Stimulated activated CD8-positive, alpha-beta memory T cell treated with anti-CD3 and anti-CD28 coated beads, Interleukin-7, amount 100 ng/mL, for 1 hour (primary cell): ENCODE measurements around the gene KDM2A.
"Not testable (repeated sequence)": the region's sequence is repeated elsewhere in the genome, so short reads cannot be mapped to it uniquely, and the experiment has no call there.

Experiments used
- DNase-seq, 2 donors: peaks; one replicate each; pipeline ENCODE4 v3.0.0-alpha.2; 2020; ENCODE audit warnings: low read depth in 2 of 2

The KDM2A gene

DNA sequence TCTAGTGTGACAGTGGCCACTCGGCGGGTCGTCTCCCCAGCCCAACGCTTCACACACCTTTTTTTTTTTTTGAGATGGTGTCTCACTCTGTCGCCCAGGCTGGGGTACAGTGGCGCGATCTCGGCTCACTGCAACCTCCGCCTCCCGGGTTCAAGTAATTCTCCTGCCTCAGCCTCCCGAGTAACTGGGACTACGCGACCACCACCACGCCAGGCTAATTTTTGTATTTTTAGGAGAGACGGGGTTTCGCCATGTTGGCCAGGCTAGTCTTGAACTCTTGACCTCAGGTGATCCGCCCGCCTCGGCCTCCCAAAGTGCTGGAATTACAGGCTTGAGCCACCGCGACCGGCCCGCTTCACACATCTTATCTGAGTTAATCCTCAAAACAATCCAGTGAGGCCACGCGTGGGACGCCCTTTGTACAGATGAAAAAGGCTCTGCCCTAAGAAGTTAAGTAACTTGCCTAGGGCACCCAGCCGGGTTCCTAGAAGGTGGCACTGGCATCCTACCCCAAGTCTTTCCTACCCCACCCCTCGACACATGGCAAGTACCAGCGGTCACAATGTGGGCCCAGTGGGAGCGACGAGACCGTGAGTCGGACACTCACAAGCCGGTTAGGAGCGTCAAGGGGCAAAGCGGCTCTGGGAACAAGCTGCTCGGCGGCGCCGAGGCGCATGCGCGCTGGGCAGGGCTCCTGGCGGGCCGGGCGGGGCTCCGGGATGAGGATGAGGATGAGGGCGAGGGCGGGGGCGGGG lies 142.0 kb downstream of the KDM2A start:
- not testable (repeated sequence) for DNase-seq

DNA sequence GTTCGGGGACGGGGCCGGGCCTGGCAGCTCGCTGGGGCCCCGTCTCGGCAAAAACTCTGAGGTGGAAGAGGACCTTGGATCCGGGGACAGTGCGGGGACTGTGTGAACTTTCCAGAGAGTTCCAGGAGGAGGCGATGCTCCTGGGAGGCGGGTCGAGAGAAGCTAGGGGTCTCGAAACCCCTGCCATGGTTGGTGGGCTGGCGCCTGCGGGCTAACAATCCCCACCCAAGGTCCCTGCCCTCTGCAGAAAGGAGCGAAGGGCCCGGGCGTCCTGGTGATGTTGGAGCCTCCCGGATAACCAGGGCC lies 142.5 kb downstream of the KDM2A start:
- no peak for DNase-seq

DNA sequence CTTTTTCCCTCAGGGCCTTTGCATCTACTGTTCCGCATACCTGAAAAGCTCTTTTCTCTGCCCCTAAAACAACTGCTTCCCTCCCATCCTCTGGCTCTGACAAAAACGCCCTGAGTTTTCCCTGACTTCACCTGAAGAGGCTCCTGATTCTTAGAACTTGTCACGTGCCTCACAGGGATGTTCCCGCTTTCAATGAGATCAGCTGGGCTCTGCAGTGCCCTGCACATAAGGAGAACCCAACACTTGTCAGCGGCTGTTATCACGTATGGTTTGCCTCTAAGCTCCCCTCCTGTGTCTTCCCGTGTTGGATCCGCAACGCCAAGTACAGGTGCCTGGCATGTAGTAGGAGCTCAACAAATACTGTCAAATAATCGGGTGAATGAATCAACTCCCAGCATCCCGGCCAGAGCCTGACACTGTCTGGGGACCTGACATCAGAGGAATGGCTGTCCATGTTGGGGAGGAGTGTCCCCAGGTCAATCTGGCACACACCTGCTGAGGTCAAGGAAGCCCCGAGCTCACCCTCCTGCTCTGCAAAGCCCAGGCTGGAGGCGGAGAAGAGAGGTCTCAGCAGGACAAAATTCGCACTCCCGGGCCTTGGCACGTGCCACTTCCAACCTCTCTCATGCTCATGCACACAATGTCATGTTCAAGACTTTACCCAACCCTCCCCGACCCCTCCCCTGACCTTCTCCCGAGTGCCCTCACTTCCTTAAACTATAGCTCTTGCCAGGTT lies 143.1 kb downstream of the KDM2A start:
- DNase-seq: no peak

DNA sequence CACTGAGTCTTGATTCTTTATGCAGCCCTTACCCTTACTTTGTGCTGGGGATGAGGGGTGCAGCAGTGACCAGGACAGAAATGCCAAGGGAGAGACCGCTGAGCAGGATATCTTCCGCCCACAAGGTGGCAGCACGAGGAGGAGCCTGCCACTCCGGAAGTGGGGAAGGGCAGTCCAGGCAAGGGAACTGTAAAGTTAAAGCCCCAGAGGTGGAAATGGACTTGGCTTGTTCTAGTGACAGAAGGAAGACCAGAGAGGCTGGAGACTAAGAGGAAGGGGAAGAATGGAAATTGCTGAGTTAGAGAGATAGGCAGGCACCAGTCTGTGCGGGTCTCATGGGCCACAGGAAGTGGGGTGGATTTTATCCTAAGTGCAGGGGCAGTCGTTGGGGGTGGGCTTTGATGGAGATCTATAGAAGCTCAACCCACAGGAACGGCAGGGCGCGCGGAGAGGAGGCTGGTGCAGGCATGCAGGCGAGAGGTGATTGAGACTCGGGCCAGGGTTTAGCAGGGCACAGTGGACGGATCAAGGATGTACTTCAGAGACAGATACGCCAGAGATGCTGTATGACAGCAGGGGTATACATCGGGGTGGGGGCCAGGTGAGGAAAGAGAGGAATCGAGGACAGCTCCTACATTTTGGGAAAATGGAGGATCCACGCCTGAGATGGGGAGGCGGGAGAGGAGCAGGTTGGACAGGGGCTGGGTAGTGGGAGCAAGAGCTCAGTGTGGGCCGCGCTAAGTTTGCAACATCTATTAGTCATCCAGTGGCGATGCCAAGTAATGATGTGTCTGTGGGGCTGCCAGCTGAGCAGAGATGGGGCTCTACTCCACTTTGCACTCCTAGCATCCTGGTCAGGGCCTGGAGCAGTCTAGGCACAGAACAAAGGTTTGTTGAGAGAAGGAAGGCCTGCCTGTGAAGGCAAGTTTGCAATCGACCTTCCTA lies 143.9 kb downstream of the KDM2A start:
- DNase-seq: peak; percentile 49 to 52

DNA sequence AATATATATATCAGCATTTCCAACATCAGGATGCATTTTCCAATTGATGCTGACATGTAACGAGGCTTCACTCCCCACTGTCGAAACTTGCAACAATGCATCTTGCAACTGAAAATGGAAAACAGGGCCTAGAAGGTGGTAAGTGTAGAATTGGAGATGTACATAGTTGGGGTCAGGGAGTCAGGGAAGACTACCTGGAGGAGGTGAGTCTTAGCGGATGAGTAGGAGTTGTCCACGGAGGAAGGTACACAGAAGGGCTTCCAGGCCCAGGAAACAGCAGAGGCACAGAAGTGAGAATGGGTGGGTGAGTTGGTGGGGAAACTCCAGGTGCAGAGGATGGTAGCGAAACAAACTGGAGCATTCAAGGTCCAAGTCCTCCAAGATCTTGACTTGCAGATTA lies 145.2 kb downstream of the KDM2A start:
- DNase-seq: no peak

DNA sequence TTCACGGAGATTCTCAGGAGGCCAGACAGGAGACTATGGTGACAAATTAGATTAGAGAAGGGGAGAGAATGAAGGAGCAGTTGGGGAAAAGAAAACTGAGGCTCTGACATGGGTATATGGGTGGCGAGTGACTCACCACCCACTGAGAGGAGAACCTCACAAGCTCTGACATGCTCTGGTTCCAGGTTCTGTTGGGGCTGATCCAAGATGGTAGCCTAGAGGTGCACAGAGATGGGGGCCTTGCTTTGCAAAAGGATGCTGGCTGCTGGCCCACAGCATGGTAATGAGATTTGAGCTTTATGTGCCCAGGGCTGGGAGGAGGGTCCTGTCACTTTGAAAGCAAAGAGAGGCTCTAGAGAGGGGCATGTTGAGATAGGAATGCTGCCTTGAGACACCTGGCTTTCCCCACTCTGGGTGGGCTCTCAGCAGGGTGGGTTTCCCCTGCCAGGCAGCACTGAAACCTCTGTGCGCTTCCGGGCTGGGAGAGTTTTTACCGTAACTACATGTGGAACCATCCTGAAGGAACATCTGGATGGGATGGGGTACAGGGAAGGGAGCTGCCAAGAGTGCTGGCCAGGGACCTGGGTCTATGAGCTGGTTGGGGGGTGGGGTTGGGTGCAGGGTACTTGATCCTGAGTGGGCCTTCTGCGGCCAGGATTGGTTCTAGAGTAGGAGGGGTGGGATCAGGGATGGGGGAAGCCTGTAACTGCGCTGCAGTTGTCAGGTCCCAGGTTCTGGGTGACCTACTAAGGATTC lies 146.0 kb downstream of the KDM2A start:
- DNase-seq: no peak

DNA sequence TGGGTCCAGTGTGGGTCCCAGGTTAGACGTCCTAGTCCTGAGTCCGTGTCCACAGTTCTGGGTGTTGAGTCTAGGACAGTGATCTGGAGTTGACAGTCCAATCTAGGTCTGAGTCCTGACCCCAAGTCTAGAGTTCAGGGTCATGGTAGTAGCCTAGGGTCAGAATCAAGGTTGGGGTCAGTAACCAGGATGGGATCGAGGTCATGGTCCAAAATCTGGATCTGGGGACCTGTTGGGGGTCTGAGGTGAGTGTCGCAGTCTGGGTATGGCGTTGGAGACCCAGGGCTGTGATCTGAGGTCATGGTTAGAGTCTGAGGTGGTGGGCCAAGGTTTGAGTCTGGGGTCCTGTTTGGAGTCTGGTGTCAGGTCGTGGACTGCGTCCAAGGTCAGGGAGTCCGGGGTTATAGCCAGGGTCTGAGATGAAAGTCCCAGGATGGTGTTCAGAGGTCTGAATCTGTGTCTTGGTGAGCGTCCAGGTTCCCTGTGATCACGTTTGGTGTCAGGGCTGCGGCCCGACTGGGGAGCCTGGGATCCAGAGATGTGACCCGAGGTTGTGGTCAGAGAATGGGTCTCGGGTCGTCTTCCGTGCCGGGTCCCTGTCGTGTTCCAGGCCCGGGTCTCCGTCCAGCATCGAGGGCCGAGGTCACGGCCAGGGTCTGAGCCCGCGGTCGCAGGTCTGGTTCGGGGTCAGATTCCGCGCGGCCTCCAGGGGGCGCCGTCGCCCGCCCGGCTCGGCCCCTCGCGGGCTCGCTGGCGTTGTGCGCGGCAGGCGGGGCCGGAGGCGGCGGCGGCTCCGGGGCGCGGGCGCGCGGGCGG lies 146.8 kb downstream of the KDM2A start:
- DNase-seq: peak; percentile 54

DNA sequence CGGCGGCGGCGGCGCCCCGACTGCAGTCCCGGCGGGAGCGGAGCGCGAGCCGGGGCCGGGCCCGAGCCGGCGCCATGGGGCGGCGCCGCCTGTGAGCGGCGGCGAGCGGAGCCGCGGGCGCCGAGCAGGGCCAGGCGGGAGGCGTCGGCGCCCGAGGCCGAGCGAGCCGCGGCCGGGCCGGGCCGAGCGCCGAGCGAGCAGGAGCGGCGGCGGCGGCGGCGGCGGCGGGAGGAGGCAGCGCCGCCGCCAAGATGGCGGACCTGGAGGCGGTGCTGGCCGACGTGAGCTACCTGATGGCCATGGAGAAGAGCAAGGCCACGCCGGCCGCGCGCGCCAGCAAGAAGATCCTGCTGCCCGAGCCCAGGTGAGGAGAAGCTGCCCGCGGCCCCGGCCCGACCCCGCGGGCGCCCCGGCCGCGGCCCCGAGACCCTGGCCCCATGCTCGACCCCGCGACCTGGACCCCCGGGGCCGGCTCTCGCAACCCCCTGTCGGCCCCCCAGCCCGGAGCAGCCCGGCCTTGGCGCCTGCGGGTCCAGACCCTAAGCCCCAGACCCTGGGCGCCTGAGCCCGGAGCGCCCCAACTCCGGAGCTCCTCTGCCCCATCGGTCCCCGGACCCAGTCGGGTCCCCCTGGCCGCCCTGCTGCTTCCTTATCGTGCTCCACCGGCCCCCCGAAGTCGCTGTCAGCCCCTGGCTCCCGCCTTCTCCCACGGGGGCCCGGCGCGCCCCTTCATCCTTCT lies 147.6 kb downstream of the KDM2A start, which contains the start of gene GRK2:
TSS of gene GRK2 (plus strand) at position 25 of the 739 bp plus-strand sequence. CDS start at position 252, 227 bp downstream.
- no peak for DNase-seq

DNA sequence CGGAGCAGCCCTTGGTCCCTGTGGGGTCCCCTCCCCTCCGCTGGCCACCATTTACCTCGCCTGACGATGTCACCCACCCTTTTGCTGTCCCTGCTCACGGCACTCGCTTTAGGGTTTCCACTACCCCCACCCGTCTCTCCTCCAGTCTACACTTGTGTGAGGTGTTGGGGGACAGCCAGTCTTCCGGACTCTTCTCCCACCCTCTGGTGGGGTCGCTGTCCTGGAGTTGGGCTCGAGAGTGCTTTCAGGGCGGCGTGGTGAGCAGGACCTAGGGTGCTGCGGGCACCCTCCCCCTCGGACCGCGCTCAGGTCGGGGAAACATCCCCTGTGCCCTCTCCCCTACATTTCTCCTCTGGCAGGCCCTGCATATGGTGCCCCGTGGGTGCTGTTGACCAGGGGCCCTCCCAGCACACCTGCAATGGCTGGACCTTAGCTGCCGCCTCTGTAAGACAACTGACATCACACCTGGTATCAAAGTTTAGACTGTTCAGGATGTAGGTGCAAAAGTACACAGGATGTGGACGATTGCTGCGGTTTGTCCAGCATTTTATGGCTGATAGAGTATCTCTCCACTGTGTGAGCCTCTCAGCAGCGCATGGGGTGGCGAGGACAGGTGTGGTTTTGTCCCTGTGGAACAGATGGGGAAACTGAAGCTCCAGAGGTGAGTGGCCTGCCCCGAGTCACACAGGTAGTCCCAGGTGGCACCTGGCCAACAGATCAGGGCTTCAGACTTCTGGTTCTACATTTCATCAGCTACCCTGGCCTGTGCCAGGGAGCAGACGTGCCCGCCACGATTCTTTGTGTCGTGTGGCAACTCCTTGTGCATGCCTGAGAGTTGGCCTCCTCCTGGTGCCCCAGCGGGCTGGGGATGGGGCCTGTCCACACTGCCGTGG lies 148.4 kb downstream of the KDM2A start:
- DNase-seq: no peak

DNA sequence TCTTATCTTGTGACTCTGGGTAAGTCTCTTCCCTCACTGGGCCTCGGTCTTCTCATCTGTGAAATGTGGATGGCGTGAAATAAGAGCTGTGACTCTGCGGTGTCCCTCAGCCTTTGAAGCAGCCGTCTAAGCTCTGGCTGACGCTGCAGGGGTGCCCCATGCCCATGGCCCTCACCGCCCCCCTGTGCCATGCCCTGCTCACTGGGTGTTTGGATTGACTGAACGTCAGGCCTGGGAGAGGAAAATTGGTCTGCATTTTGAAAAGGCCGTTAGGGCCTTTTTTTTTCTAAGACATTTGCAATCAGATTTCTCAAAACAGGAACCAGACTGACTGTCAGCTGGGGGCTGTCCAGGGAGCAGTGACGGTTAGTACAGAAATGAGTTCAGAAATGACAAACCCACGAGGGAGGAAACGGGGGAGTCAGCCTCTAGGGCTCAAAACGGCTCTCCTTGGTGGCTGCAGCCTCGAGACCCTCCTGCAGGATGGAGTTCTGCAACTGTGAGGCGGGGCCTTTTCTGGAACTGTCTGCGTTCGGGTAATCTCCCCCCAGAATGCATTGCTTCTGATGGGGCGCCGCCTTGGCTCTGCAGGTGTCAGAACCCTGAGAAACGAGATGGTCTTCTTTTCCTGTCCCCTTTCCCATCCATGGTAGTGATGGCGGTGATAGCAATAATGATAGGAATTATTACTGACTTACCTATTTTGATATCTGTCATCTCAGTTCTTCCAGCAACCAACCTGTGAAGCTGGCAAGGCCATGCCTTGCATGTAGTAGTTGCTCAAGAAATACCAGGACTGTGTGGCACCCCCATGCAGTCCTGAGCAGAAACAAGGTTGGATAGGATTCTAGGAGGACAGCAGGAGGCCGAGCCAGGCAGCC lies 149.3 kb downstream of the KDM2A start:
- no peak for DNase-seq

DNA sequence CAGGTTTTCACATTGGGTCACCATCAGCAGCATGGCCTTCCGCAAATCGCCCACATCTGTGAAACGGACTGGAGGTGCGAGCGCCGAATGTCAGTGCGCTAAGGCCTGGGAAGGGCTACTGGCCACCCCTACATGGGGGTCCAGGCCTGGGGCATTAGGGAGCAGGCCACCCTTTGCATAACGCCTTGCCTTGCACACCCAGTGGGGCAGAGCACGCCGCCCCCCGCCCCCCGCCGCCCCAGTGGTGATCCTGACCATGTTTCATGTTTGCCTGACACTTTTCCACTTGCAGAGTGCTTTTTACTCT lies 149.9 kb downstream of the KDM2A start:
- no peak for DNase-seq

DNA sequence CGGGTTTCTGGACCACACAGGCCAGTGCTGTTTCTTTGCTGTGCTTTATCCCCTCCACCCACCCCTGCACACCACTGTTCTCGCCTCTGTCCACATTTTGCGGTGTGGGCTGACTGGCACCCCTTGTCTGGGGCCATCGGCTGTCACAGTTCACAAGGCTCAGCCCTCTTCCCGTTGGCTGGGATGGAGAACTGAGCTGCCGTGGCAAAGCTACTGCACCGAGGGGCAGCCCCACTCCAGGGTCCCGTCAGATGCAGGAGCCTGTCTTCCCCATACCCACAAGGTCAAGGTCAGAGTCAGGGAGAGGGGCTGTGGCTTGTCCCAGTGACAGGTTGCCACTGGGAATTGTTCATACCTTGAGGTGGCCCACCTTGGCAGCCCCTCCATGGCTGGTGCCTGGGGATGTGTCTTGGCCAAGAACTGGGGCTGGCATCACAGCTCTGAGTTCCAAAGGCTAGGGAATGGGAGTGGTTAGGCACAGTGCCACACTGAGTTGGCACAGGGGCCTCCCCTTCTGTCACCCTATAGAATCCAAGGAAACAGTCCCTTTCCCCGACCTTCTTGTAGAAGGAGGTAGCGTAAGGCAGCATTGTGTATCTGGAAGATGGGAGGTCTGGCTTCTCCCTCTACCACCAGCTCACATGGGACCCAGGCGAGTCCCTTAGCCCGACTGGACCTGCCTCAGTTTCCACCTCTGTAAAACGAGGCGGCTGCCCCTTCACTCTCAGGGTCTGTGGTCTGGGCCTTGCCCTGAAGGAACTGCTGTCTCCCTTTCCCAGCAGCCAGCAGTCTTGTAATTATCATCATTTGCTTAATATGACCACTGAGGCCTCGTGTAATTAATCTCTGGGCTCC lies 150.6 kb downstream of the KDM2A start:
- no peak for DNase-seq

DNA sequence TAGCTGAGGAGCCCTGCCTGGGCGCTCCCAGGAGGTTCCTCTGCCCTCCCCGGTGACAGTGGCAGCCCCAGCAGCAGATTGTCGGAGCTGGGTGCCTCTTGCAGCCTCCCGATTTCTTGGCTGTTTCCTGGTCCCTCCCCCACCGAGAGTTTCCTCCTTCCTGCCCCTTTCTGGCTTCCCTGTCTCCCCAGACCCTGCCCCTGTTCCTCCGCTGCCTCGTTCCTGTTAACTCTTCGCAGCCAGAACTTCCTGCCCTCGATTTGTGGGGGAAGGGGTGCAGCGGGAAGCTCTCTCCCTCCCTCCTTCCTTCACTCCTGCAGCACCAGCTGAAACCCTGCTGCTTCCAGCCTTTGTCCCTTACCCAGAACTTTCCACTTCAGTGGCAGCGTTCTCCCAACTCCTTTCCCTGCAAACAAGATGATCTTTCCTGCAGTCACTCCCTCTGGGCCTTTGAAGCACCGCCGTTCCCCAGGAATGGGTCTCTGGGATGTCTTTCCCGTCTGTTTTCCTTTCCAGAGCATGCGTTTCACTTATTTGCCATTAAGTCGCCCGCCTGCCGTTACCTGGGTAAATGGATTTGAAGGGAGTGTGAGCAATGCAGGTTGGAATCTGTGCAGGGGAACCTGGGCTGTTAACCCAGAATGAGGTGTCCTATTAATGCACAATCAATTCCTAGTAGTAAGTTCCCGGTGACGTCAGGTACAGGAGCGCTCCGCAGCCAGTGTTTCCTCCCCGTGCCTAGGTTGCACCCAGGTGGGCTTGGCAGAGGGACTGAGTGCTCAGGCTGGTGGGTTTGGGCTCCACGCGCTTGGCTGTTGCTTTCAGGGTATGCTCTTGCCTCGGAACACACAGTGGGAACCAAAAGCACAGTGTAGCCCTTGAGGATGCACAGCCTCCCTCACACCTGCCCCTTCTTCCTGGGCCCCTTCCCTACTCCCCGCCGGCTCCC lies 151.5 kb downstream of the KDM2A start:
- DNase-seq: no peak

DNA sequence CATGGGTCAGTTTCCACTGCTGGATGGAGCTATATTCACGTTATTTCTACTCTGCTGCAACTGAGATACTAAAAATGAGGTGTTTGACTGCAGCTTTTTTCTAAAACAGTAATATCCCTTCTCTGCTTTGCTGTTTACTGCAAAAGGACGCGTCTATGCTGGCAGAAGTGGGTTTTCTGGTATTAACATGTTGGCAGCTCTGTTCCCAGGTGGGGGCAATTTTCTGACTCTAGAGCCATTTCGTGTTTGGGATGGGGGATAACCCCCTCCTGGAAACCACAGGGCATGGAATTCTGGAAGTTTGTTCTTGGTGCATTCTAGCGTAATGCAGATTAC lies 152.1 kb downstream of the KDM2A start:
- no peak for DNase-seq

DNA sequence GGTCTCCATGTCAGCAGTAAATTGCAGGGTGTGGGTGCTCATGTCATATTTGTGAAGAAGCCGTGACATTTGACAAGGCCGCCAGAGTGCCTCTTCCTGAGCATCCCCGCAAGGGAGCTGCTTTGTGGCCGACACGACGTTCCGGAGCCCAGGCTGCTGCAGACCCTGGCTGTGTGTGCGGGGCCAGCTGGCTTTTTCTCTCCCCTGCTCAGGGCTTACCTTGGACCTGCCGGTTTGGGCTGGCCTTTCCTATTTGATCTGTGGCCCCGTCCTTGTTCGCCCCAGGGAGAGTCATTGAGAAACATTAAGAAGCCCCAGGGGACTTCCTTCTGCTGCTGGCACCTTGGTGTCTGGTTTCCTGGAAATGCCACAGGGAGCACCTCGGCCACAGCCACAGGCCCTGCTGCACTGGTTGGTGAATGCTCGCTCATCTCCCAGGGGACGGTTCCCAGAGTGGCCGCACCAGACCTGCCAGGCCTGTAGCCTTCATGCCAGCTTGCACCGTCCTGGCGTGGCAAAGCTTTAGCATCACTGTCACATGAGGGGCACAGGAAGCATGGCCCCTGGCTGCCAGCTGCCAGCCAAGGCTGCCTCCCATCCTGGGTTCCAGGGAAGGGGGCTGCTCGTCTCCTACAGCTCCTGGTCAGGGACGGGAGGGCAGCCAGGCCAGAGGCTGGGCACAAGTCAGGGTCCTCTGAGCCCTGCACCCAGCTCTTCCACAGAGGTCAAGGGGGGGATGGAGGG lies 152.7 kb downstream of the KDM2A start:
- no peak for DNase-seq
